HFF-Myc (cell line): Measurements from ENCODE around the gene TRPC4.
A peak's percentile ranks its signal among the peaks of the same experiment; 100 is the strongest.

ENCODE experiments used
- DNase-seq: peaks from one replicate; pipeline ENCODE4 v3.0.0-alpha.2; 2011; ENCODE audit warnings: low read depth; ENCODE audit errors: extremely low read depth
- H3K4me3 ChIP-seq: replicated peaks from 2 replicates; pipeline ENCODE4 v1.5.1; 2011; ENCODE audit warnings: low read depth, mild to moderate bottlenecking, control low read depth, low read length
- CTCF ChIP-seq: IDR thresholded peaks from 2 replicates; pipeline ENCODE4 v1.5.1; 2012; ENCODE audit warnings: mild to moderate bottlenecking, low read depth, low read length, control low read depth; ENCODE audit errors: missing control alignments

TRPC4 gene

GRCh38 chr13:37648609-37649008, 221.0 kb downstream of the TRPC4 start:
- no peak overlapping the region for H3K4me3 ChIP-seq
- DNase-seq: peak; percentile 31
- TF ChIP-seq CTCF: no peak

GRCh38 chr13:37647031-37647650, 222.4 kb downstream of the TRPC4 start:
- no peak for TF ChIP-seq CTCF
- DNase-seq: no peak
- no peak overlapping the region for H3K4me3 ChIP-seq

GRCh38 chr13:37646531-37646930, 223.0 kb downstream of the TRPC4 start:
- TF ChIP-seq CTCF: no peak
- no peak for DNase-seq
- H3K4me3 ChIP-seq: no peak overlapping the region

GRCh38 chr13:37645181-37645740, 224.3 kb downstream of the TRPC4 start:
- TF ChIP-seq CTCF: no peak
- H3K4me3 ChIP-seq: no peak overlapping the region
- DNase-seq: no peak

- TF ChIP-seq CTCF: no peak
- no peak for DNase-seq
- no peak overlapping the region for H3K4me3 ChIP-seq
Measured at GRCh38 chr13:37641391-37641790, 228.2 kb downstream of the TRPC4 start.

- peak; percentile 35 for DNase-seq
- TF ChIP-seq CTCF: peak; percentile 62
- no peak overlapping the region for H3K4me3 ChIP-seq
Measured at GRCh38 chr13:37640499-37640898, 229.1 kb downstream of the TRPC4 start.

- DNase-seq: no peak
- no peak for TF ChIP-seq CTCF
- no peak overlapping the region for H3K4me3 ChIP-seq
Measured at GRCh38 chr13:37636701-37637100, 232.9 kb downstream of the TRPC4 start.
